PFSK-1 (cell line): ENCODE data around the gene ACSL6.

Source experiments
- FOXP2 ChIP-seq: optimal IDR thresholded peaks from 2 replicates; pipeline ENCODE3; 2011; ENCODE audit warnings: borderline replicate concordance, control low read depth, inconsistent platforms; ENCODE audit not compliant: insufficient read depth; ENCODE audit errors: extremely low read length, extremely low read depth
- POLR2AphosphoS5 ChIP-seq: IDR thresholded peaks from 2 replicates; pipeline ENCODE4 v1.6.1; 2012; ENCODE audit warnings: low read depth, mild to moderate bottlenecking, control low read depth, low read length, moderate library complexity
- SIN3A ChIP-seq: IDR thresholded peaks from 2 replicates; pipeline ENCODE4 v1.6.1; 2012; ENCODE audit warnings: mild to moderate bottlenecking, low read length, moderate library complexity, borderline replicate concordance; ENCODE audit not compliant: insufficient read depth
- TAF1 ChIP-seq: IDR thresholded peaks from 2 replicates; pipeline ENCODE4 v1.6.1; 2012; ENCODE audit warnings: low read length, control low read depth, borderline replicate concordance; ENCODE audit not compliant: insufficient read depth
- TF ChIP-seq, protein P1 (sequence below), 2 experiments: IDR thresholded peaks; 2 replicates each; pipeline versions ENCODE4 v1.6.1 to v1.8.0; 2011 to 2012; ENCODE audit warnings: low read depth in 2 of 2, low read length in 2 of 2, control low read depth in 1 of 2, inconsistent platforms in 1 of 2, mild to moderate bottlenecking in 1 of 2, moderate library complexity in 1 of 2; ENCODE audit not compliant: insufficient read depth in 1 of 2

Gene ACSL6

DNA sequence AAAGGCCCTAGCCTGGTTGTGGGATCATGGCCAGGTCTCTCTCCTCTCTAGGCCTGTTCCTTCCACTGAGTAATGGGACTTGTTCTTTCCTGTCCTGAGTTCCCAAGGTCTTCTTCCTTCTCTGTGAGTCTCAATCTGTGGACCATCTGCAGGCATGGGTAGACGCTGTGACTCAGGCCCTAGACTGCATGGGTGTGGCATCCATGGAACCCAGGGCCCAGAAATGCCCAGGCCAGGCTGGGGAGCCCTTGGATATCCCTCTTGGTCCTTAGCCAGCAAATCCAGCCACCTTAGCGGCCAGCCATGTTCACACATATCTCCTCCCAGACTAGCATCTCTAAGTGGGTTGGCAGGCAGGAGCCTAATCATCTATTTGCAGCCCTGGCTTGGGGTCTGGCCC, 2.3 kb upstream of the ACSL6 start:
- TF ChIP-seq SIN3A = no peak
- no peak for TF ChIP-seq POLR2AphosphoS5
- TF ChIP-seq FOXP2 = no peak
- TF ChIP-seq, protein P1, sequence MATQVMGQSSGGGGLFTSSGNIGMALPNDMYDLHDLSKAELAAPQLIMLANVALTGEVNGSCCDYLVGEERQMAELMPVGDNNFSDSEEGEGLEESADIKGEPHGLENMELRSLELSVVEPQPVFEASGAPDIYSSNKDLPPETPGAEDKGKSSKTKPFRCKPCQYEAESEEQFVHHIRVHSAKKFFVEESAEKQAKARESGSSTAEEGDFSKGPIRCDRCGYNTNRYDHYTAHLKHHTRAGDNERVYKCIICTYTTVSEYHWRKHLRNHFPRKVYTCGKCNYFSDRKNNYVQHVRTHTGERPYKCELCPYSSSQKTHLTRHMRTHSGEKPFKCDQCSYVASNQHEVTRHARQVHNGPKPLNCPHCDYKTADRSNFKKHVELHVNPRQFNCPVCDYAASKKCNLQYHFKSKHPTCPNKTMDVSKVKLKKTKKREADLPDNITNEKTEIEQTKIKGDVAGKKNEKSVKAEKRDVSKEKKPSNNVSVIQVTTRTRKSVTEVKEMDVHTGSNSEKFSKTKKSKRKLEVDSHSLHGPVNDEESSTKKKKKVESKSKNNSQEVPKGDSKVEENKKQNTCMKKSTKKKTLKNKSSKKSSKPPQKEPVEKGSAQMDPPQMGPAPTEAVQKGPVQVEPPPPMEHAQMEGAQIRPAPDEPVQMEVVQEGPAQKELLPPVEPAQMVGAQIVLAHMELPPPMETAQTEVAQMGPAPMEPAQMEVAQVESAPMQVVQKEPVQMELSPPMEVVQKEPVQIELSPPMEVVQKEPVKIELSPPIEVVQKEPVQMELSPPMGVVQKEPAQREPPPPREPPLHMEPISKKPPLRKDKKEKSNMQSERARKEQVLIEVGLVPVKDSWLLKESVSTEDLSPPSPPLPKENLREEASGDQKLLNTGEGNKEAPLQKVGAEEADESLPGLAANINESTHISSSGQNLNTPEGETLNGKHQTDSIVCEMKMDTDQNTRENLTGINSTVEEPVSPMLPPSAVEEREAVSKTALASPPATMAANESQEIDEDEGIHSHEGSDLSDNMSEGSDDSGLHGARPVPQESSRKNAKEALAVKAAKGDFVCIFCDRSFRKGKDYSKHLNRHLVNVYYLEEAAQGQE (IDR thresholded peaks at IDR 0.05; ENCODE audit: insufficient read depth in 1 of 2, low read depth in 2 of 2, low read length in 2 of 2) = no peak
- no peak for TF ChIP-seq TAF1

DNA sequence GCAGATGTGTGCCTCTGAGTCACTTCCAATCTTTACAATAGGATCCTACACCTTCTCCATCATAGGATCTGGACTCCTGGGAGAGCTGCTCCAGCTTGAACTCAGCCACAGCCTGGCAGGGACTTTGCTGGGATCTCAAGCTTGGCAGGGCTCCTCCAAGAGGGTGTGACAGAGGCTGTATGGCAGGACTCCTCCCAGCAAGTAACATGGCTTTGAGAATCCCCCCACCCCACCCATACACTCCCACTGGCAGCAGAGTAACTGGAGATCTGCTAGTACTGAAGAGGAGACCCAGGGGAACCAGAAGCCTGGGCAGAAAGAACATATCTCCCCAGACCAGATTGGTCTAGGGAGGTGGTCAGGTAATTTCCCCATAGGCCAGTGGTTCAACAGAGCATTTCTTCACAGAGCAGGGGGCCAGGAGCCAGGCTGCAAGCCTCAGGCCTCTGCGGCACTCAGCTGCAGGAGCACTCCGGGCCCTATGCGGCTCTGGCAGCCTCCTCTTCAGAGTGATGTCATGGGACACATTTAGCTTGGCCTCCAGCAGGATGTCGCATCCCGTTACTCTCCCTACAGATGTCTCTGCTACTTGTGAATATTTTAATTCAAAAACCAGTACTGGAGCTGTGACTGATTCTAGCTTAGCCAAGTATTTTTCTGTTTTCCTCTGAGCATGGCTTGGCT, 1.7 kb upstream of the ACSL6 start:
- TF ChIP-seq, protein P1 (IDR thresholded peaks at IDR 0.05; ENCODE audit: insufficient read depth in 1 of 2, low read depth in 2 of 2, low read length in 2 of 2) = no peak
- TF ChIP-seq POLR2AphosphoS5 (no peak), FOXP2 (no peak), TAF1 (no peak), SIN3A (no peak)

DNA sequence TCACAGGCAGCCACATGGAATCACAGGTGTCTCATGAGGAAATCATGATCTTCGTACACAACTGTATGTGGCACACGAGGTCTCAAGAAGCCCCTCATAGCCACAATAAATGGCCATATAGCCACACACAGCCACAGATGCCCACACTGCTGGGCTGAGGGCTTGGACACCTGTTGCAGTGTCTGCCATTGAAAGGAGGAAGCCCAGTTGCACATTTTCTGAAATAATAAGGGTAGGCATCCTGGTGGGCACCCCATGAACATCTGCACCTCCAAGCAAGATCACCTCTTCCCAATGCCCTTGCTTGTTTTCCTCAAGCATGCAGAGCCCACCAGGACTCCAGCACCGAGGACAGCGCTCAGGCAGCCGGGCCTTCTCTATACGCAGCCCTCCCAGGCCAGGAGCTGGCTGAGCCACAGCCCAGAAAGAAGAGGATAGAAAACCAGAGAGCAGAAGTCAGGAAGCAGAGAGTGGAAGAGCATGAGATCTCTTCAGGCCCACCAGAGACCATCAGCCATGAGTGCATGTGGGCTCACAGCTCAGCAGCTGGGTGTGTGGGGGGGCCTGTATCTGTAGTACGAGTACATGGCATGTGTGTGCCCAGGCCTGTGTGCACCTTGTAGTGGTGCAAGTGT, 1.0 kb upstream of the ACSL6 start:
- TF ChIP-seq SIN3A (0 out of 2 replicates have a peak, but pooled peaks have one; percentile 50), TAF1 (no peak), POLR2AphosphoS5 (no peak), FOXP2 (no peak)
- TF ChIP-seq, protein P1 (IDR thresholded peaks at IDR 0.05; ENCODE audit: insufficient read depth in 1 of 2, low read depth in 2 of 2, low read length in 2 of 2) = peak; percentile 94 to 96

DNA sequence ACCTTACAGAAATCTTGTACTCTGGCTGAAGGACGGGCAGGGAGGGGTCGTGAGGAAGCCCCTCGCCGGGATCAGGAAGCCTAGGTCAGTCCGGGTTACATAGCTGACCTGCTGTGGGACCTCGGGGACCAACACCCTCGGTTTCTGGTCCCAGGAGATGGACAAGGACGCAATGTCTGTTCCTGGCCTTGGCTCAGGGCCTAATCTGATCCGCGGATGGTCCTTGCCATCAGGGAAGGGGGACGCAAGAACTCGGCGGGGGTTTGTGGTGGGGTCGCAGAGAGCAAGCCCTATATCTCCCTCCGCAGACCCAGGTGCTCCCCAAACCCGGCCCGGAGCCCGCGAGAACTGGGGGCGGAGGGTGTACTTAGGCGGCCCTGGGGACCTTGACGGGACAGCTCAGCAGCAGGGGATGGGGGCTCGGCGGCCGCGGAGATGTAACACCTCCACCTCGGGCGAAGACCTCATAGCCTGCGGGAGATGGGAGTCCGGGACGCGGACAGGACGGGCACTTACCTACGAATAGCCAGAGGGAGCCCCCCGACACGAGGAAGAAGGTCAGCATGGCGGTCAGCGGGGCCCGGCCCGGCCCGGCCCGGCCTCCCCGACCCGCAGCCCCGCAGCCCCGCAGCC, 353 bp downstream of the ACSL6 start:
- TF ChIP-seq POLR2AphosphoS5 (no peak), TAF1 (no peak), FOXP2 (no peak), SIN3A (no peak)
- TF ChIP-seq, protein P1 (IDR thresholded peaks at IDR 0.05; ENCODE audit: insufficient read depth in 1 of 2, low read depth in 2 of 2, low read length in 2 of 2) = no peak
